OCI-LY7 (cell line): Measurements from ENCODE around the gene SLC31A2. TPM values are rescaled to one million over a fixed set of nuclear protein-coding genes. Genes with fewer than 3 reads are reported as not detected.
"Not testable (repeated sequence)": the region's sequence is repeated elsewhere in the genome, so short reads cannot be mapped to it uniquely, and the experiment has no call there.

Experiments used
- BruUV-seq: library from RNA; stranded (reverse); fragments of 400-500 nt; replicated peaks from 2 replicates; lab custom pipeline; 2021; lab: Mats Ljungman, UMichigan
- CTCF ChIA-PET: fragments of 300-600 bp; sonication (Branson Sonifier 250); formaldehyde crosslinking; loops from one replicate; lab custom pipeline; 2022; ENCODE audit warnings: antibody characterized with exemption; ENCODE audit not compliant: unreplicated experiment; lab: Charles Lee
- POLR2A ChIA-PET: fragments of 300-600 bp; sonication (Branson Sonifier 250); formaldehyde crosslinking; loops from one replicate; lab custom pipeline; 2022; ENCODE audit warnings: antibody characterized with exemption; lab: Charles Lee
- DNase-seq: peaks from one replicate; pipeline ENCODE4 v3.0.0-alpha.2; 2015; ENCODE audit warnings: low spot score
- H2AFZ ChIP-seq: fragments of 200-600 bp; sonication (generic), shearing (Covaris generic); 2 replicates; pipeline ENCODE4 v1.6.1; 2014; ENCODE audit warnings: mild to moderate bottlenecking, antibody characterized with exemption, low read length, moderate library complexity
- H3K27ac ChIP-seq: fragments of 200-600 bp; sonication (generic); 2 replicates; pipeline ENCODE4 v1.5.1; 2014; ENCODE audit warnings: mixed run types, low read depth, mild to moderate bottlenecking, moderate library complexity, low read length, inconsistent platforms; ENCODE audit not compliant: poor library complexity, severe bottlenecking
- H3K36me3 ChIP-seq: fragments of 200-600 bp; sonication (generic); 2 replicates; pipeline ENCODE4 v1.6.1; 2014; ENCODE audit warnings: mild to moderate bottlenecking, antibody characterized with exemption, low read length, moderate library complexity, mixed read lengths; ENCODE audit not compliant: insufficient read depth
- H3K4me1 ChIP-seq: fragments of 200-600 bp; sonication (generic); 2 replicates; pipeline ENCODE4 v1.5.1; 2014; ENCODE audit warnings: mild to moderate bottlenecking, low read length; ENCODE audit not compliant: insufficient read depth, poor library complexity, severe bottlenecking
- H3K4me2 ChIP-seq: fragments of 200-600 bp; sonication (generic); 2 replicates; pipeline ENCODE4 v1.6.1; 2014; ENCODE audit warnings: mild to moderate bottlenecking, low read length
- H3K4me3 ChIP-seq: fragments of 200-600 bp; sonication (generic); 2 replicates; pipeline ENCODE4 v1.5.1; 2014; ENCODE audit warnings: mild to moderate bottlenecking, low read depth, low read length; ENCODE audit not compliant: poor library complexity, severe bottlenecking
- H3K79me2 ChIP-seq: fragments of 200-600 bp; sonication (generic); 2 replicates; pipeline ENCODE4 v1.6.1; 2016; ENCODE audit warnings: low read depth, mild to moderate bottlenecking, low read length, moderate library complexity, mixed read lengths; ENCODE audit not compliant: insufficient read depth
- H3K9me2 ChIP-seq: fragments of 200-600 bp; sonication (generic); 2 replicates; pipeline ENCODE4 v1.6.1; 2016; ENCODE audit warnings: mild to moderate bottlenecking, low read length, mixed read lengths; ENCODE audit not compliant: insufficient read depth
- H3K9me3 ChIP-seq: fragments of 200-600 bp; sonication (generic); 2 replicates; pipeline ENCODE4 v1.6.1; 2014; ENCODE audit warnings: mild to moderate bottlenecking, mixed run types, low read length, mixed read lengths
- H4K20me1 ChIP-seq: fragments of 200-600 bp; sonication (generic); 2 replicates; pipeline ENCODE4 v1.6.1; 2014; ENCODE audit warnings: mild to moderate bottlenecking, antibody characterized with exemption, low read length, moderate library complexity, mixed read lengths; ENCODE audit not compliant: insufficient read depth
- CTCF ChIP-seq: fragments of 200-600 bp; sonication (generic); conservative IDR thresholded peaks from 2 replicates; pipeline ENCODE4 v1.5.1; 2014; ENCODE audit warnings: mild to moderate bottlenecking, antibody characterized with exemption, low read length, moderate library complexity, mixed read lengths
- EZH2phosphoT487 ChIP-seq: fragments of 200-600 bp; sonication (generic); IDR thresholded peaks from 2 replicates; pipeline ENCODE4 v1.6.1; 2018; ENCODE audit warnings: low read depth, borderline replicate concordance, mild to moderate bottlenecking, mixed run types, antibody characterized with exemption, low read length, moderate library complexity, mixed read lengths
- intact Hi-C: fragments of 100-400 bp; cut with micrococcal nuclease; formaldehyde crosslinking; loops from one replicate; pipeline ENCODE4 v1.10.0; 2022; ENCODE audit not compliant: unreplicated experiment
- total RNA-seq, 2 experiments: library from RNA; depleted of rRNA in 1 of 2; stranded (reverse); fragments of >200 nt in 1 of 2; shearing (Covaris generic) in 1 of 2; gene quantifications; 2 replicates each; pipeline ENCODE4 v1.2.3, GENCODE V29; 2014 to 2022

SLC31A2 gene
- total RNA-seq, 2 experiments from 2014 or later = 1.3 to 2.7 TPM

GRCh38 chr9:113148781-113149510 lies 1.9 kb upstream of the SLC31A2 start:
- Histone ChIP-seq H2AFZ (no peak overlapping the region), H3K9me3 (no peaks in the 10 kb centered on the region), H3K4me1 (peaks cover 6% of the 10 kb centered on the region), H3K4me2 (no peak overlapping the region), H3K4me3 (no peak overlapping the region), H3K79me2 (no peaks in the 10 kb centered on the region), H3K36me3 (no peaks in the 10 kb centered on the region), H3K27ac (no peak overlapping the region), H4K20me1 (no peaks in the 10 kb centered on the region), H3K9me2 (no peaks in the 10 kb centered on the region)
- ChIA-PET CTCF (no interaction called here), POLR2A (no interaction called here)
- intact Hi-C loops = no loop called here
- BruUV-seq = no TSS peak
- TF ChIP-seq CTCF (no peak), EZH2phosphoT487 (no peak)
- no peak for DNase-seq

GRCh38 chr9:113149561-113149960 lies 1.2 kb upstream of the SLC31A2 start:
- H3K9me3 ChIP-seq, DNase-seq, H3K4me2 ChIP-seq, H3K79me2 ChIP-seq, CTCF ChIA-PET, H3K4me1 ChIP-seq, BruUV-seq, H3K27ac ChIP-seq, H3K4me3 ChIP-seq, H3K9me2 ChIP-seq, intact Hi-C loops, H4K20me1 ChIP-seq, H3K36me3 ChIP-seq, POLR2A ChIA-PET, H2AFZ ChIP-seq: not testable (repeated sequence)

- Histone ChIP-seq H3K27ac (no peak overlapping the region), H2AFZ (peak overlapping the region; percentile 87), H3K9me2 (no peaks in the 10 kb centered on the region), H3K4me1 (peaks cover 6% of the 10 kb centered on the region), H3K4me2 (peak overlapping the region; percentile 84), H3K4me3 (peak overlapping the region; percentile 87), H3K79me2 (no peaks in the 10 kb centered on the region), H3K9me3 (no peaks in the 10 kb centered on the region), H3K36me3 (no peaks in the 10 kb centered on the region), H4K20me1 (no peaks in the 10 kb centered on the region)
- BruUV-seq = no TSS peak
- intact Hi-C loops = no loop called here
- DNase-seq = no peak
- ChIA-PET POLR2A (interaction anchor here (0.7 to 1.5 kb wide), 3 partner anchors 25 to 476 kb away, joined by 3 to 5 read pairs (median 5); no protein-coding TSS in a partner anchor), CTCF (no interaction called here)
- TF ChIP-seq CTCF (no peak), EZH2phosphoT487 (no peak)
These were observed 1.2 kb downstream of the SLC31A2 start for GRCh38 chr9:113151696-113152630.
